ENCODE results near the gene CDC14C.
"Not testable (repeated sequence)": the region's sequence is repeated elsewhere in the genome, so short reads cannot be mapped to it uniquely, and the experiment has no call there.

CDC14C gene

DNA sequence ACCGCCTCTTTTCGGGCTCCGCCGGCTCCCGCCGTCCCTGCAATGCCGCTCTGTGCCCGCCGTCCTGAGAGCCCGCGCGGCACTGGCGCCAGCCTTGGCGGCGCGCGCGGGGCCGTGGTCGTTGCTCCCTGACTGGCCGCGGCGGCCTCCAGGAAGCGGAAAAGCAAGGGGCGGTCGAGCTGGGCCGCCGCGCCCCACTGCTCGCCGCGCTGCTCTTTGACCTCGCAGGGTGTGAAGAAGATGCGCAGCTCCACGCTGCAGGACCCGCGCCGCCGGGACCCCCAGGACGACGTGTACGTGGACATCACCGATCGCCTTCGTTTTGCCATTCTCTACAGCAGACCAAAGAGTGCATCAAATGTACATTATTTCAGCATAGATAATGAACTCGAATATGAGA, at the start of gene CDC14C:
TSS of gene CDC14C (plus strand) at position 115 of the 400 bp plus-strand sequence. CDS start at position 241, 126 bp downstream.
- no peak for DNase-seq

DNA sequence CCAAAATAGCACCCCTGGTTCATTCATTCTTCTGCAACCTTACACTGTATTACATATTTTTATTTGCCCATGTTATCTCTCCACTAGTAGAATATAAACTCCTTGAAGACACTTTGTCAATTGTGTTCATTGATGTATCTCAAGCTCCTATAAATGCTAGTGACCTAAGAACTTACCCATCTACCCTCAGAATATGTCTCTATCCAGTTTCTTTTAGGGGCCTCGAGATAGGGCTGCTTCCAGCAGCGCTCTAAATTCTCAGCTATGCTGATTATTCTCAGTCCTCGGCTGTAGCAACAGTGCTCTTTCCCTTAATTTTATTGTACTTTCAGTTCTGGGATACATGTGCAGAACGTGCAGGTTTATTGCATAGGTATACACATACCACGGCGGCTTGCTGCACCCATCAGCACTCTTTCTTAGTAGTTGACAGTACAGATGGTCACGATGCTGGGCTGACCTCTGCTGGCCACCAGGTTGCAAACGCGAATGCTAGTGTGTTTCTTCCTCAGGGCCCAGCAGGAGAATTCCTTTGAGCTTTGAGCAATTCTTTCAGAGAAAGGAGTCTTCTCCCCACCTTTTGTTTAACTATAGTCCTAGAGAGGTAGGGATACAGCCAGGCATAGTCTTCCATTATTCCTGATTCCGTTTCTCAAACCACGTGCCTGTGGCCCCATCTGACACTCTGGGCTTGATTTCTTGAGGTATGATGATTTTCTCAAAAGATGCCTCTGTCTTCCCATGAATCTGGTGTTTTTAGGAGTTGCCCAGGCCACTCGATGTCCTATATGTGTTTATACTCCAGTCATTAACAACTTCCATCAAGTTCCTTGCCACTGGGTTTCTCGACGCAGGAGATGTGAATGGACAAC, 49.1 kb upstream of the CDC14C start:
- peak in 44 of 58 donors; percentile 2 to 72 (median 36) for DNase-seq

DNA sequence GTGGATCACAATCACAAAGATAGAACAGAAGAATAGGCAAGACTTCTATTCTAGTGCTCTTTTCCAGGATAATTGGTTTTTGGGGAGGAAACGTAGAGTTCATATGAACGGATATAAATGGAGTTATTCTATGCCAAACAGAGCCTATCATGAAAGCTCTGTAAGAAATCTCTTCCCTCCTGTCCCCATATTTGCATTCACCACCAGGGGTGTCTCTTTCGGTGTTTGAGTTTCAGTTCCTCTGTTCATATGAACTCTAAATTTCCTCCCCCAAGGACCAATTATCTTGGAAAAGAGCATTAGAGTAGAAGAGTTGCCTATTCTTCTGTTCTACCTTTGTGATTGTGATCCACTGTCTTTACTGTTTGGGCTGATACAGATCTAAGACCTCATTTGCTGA, 48.3 kb upstream of the CDC14C start:
- DNase-seq: no peak

DNA sequence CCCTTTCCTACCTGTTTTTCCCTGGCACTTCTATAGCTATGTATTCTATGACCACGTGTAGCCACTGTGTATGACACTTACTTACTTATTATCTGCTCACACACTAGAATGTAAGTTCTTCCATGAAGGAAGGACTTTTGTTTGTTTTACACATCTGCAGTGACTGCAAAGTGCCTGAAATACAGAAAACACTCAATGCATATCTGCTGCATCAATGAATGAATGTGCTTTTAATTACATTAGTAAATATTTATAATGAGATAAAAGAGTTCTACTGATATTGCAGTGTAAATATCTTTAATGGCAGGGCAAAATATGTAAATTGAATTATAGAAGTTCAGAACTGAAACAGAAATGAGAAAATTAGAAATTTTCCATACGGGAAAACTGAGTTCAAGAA, 43.5 kb upstream of the CDC14C start:
- DNase-seq: no peak

DNA sequence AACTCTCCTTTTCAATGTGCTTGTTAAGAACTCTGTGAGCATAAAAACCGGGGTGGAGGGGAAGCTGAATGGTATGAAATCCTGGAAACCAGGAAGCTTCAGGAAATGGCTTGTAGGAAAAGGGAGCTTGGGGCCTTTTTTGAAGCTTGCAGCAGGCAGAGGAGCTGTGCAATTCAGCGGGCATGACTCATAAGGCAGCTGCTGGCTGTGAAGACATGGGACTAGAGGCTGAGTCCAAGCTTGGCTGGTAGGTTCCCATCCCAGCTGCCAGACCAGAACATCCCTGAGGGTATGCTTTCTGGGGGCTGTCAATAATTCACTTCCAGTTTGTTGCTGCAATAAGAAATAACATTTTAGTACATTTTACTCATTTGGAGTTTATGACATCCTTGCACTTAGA, 36.8 kb upstream of the CDC14C start:
- DNase-seq: peak in 8 of 58 donors; percentile 1 to 24 (median 21)

DNA sequence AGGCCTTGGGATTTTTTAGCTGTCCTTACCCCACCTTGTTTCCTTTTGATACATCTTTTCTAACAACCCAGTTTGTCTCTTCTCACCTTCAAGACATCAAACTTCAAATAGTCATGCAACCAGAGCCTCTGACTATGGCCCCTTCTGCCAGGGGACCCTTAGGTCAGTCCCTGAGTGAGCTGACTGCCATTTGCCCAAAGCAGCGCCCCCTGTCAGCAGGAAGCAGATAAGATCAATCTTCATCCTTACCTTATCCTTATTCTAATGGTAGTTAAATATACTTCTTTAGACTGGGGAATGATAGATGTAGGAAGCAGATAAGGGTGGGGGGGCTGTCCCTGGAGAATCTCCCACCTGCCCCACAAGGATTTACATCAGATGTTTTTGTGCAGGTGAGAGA, 29.8 kb upstream of the CDC14C start:
- no peak for DNase-seq

DNA sequence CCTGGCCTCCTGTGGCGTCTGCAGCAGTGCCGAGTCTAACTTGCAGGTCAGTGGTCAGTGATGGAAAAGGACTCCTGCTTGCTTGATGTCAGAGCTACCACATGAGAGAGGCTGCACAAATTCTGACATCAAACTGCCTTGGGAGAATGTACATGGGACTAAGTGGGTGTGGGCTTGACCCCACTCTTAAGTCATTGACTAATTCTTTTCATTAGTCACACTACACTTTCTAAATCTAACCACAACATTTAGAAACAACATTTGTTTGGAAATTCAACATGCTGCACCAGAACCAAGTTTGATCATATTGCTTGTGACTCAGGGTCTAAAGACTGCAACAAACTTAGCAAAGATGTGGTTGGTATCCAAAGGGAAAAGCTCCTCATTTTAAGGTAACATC, 24.4 kb upstream of the CDC14C start:
- DNase-seq: no peak

DNA sequence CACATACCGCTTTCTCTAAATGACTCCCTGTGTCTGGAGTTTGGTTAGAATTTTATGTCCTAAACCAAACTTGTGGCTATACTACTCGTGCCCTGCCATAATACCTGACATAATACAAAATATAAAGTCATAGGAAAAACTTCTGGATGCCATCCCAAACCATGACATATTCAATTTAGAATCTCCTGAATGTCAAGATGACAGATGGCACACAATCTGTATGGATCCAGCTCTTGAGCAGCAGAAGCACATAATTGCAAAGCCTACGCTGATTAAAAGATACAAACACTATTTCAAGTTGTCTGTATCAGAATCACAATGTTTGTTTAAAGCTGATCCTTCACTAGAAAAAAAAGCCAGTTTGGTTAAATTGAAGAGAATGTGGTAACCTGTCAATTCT, 22.4 kb upstream of the CDC14C start:
- no peak for DNase-seq

DNA sequence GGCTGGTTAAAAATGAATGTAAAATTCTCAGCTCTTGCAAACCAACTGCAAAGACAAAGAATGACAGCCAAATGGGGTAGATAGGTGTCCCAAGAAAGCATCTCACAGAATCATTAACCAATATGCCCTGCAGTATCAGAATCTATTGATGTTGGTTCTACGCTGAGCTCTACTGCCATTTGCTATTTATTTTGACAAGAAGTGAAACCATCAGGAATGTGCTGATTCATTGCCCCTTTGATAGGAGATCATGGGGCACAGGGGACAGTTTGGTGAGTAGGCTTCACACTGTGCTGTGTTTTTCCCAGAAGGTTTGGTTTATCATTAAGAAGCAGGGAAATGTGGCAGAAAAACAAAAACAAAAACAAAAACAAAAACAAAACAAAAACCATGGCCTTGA, 19.4 kb upstream of the CDC14C start:
- no peak for DNase-seq

DNA sequence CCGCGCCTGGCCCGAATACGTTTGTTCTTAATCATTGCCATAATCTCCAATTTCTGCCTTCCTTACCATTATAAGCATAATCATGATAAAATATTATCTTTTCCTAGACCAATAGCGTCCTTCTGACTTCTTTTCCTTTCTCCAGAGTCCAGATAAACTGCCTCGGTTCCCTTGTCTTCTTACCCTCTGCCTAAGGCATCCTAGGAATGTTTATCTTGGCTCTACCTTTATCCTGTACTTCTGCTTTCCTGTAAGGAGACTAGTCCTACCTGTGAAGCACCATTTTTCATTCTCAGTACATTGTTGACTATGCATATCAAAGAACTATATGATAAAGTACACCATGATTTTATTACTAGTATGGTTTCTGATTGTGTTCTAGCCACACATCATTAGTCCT, 18.7 kb upstream of the CDC14C start:
- not testable (repeated sequence) for DNase-seq

DNA sequence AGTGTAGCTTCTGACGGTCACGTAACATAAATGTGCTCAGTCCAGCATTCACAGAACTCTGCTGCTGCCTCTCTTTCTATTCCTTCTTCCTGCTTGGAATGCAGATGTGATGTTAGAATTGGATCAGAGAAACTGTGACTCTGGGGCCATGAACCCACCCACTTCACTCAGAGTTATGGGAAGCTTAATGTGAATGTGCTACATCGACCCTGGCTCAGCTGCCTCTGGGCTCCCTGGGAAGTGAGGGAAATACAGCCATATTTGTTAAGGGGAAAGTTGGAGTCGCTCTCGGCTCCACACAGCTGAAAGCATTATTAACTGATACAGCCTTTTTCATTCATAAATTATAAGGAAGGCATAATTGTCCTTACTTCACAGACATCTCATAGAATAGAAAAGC, 14.5 kb upstream of the CDC14C start:
- DNase-seq: not testable (repeated sequence)

DNA sequence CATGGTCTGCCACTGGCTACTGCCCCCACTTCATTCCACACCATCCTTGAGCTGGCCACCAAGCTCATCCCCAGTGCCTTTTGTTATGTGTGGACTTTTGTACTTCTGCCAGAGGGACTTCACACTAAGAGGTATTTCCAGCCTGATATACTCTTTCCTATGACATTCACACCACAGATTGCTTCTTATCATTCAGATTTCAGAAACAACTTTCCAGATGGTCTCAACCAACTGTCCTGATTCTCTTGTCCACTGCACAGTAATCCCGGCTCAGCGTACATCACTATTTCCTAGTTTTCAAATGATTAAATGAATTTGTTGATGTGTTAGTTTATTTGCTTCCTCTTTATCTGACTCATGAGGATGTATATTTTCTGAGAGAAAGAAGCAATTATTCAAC, 7.1 kb downstream of the CDC14C start:
- DNase-seq: no peak

DNA sequence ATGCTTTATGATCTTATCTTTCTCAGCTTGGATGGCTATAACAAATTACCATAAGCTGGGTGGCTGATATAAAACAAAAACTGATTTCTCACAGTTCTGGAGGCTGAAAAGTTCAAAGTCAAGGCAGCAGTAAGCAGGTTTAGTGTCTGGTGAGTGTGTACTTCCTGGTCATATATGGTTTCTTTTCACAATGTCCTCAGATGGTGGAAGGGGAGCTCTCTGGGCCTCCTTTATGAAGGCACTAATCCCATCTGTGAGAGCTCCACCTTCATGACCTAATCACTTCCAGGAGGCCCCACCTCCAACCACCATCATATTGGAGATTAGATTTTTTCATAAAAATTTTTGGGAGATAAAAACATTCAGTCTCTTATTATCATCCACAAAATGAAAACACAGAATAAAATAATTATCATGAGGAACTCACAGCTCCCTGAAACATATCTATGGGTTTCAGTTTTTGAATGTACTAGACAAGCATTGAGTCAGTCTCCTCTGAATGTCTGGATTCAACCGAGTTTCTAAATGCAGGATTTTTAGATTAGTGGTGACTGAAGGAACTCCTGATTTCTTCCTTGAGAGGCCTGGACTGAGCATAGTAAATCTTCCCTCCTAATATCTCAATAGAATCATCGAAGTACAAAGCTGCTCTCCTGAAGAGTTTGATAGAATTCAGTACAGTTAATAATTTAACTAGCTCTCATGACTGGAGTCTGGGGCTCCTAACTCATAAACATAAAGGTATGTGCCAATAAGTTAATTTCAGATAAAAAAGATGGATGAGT, 8.0 kb downstream of the CDC14C start:
- DNase-seq: no peak

DNA sequence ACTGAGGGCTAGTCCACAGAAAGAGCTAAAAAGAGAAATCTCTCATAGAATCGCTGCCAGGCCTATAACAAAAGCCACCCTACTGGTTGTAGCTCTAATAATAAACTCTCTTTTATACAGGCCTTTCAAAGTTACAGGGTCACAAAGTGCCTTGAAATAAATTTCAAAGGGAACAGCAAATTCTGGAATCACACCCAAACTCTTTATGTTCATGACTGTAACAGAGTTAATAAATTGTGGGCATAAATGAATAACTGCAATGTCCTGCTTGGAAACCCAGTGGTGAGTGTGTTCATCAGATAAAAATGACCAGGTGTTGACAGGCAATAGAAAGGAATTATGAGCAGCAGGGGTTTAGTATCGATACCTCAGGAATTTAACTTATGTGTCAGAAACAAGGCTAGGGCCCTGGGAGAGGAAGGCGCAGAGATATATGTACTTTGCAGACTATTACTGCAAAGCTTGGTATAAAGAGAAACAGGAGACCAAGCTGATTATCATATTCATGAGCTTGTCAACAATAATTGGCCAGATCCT, 9.3 kb downstream of the CDC14C start:
- no peak for DNase-seq

DNA sequence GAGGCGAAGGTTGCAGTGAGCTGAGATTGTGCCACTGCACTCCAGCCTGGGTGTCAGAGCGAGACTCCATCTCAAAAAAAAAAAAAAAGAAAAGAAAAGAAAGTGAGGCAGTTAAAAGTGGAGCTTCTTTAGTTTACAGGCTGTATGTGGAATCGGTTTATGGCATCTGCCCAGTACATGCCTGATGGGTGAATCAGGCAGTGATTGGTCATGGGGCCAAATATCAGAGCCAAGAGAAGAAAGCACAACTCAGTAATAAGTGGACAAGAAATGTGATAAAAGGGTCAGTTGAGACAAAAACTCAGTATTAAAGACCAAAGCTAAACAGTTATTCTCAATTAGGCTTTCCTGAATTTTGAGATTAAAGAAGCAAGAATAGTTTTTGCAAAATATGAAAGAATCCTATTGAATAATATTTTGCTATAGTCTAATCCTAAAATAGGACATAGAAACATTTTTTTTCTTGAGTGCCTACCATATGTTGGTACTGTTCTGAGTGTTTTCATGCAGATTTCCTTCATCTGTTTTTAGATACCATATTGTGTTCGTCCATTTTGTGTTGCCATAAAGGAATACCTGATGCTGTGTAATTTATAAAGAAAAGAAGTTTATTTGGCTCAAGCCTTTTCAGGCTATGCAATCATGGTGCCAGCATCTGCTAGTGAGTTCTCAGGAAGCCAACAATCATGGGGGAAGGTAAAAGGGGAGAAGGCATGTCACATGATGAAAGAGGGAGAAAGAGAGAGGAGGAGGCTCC, 14.4 kb downstream of the CDC14C start:
- DNase-seq: no peak

DNA sequence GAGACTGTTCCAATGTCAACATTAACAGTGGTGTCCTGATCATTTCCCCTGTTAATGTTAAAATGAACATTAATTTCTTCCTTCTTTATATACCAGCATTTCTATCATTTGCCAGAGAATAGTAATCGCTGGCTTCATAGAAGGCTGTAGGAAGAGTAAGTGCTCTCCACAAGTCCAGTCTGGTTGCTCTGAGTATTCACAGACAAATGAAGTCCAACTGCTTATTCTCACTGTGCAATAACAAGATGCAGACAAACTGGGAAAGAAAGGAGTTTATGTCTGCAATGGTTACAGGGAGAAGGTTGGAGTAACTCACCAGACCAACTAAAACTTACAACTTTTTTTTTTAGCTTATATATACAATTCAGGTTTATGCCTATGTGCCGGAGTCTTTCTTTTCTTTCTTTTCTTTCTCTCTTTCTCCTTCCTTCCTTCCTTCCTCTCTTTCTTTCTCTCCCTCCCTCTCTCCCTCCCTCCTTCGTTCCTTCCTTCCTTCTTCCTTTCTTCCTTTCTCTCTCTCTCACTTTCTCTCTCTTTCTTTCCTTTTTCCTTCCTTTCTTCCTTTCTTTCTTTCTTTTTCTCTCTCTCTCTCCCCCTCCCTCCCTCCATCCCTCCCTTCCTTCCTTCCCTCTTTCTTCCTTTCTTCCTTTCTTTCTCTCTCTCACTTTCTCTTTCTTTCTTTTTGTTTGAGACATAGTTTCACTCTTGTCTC, 19.1 kb downstream of the CDC14C start:
- no peak for DNase-seq

DNA sequence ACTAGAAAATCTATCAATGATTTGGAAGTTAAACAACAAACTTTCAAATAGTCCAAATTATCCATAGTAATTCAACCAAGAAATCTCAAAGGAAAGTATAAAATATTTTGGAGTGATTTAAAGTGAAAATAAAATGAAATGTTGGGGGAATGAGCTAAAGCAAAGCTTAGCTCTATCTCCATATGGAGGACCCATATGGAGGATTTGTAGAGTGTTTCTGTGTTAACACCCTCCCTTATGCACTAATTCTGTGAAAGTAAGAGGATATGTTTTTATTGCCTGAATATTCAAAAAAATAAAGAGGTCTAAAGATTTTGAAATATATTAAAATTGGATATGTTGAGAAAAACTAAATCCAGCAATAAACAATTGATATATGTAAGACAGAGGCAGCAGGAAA, 31.6 kb downstream of the CDC14C start:
- no peak for DNase-seq

DNA sequence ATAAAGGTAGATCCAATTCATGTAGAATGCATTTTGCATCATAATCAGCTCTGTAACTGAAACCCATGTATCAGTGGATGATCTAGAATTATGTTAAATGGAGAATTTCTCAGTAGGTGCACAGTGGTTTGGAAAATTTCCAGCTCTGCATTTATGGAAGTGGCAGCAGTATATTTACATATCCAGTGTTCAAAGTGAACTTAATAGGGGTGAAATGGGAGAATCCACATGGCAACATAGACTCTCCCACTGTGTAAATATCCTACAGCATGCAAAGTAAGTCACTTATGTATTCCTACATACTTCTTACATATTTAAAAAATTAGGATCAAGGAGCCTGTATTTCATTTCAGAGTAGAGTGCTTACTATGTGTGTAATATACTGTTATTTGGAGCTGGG, 35.3 kb downstream of the CDC14C start:
- no peak for DNase-seq

DNA sequence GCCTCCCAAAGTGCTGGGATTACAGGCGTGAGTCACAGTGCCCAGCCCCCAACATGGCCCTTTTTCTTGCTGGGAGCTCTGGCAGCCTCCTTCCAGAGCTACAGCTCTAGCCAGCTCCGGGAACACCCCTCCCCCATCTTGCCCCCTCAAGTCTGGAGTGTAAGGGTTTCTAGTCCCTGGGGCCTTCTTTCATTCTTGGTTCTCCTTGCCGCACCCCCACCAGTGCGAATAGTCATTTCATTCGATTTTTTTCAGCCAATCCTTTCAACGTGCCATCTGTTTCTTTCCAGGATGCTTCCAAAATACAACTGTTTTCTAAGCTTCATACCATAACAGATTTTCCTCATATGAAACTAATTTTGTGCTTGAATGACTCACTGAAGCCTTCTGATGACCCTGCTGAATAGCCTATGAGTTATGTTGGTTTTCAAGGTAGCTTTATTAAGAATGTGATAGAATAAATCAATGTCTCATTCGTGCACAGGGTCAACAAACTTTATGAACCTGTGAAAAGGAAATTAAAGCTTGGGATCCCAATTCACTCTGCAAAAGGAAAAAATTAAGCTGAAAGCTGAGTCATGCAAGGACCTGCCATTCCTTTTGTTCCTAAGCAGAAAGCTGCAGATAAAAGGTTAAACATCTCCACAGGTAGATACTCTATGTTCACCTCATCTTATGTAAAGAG, 38.6 kb downstream of the CDC14C start:
- no peak for DNase-seq

DNA sequence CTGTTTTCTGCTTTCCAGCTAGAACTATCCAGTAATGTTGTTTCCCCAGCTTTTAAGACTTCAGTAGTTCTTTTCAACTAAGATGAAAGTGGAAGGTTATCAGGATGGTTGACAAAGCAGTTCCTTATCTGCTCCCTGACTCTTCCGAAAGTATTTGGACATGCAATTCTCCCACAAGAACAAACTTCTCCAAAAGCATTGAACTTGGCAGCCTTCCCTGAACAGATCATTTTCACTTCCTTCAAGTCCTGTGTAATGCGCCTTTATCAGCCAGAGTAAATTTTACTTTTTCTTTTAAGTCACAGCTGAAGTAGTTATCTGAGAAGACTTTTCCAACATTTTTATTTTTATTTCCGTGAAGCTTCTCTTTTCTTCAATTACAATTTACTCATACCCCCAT, 39.7 kb downstream of the CDC14C start:
- DNase-seq: peak in 4 of 58 donors; percentile 2 to 50 (median 7)

Data from anterior cingulate cortex (tissue), 58 donors.